LNCaP clone FGC (cell line): ENCODE data around the gene KDM4B.
"Not testable (repeated sequence)": the region's sequence is repeated elsewhere in the genome, so short reads cannot be mapped to it uniquely, and the experiment has no call there.

Experiments used
- DNase-seq: peaks from one replicate; pipeline ENCODE4 v3.0.0-alpha.2; 2011; ENCODE audit warnings: low read depth
- H3K4me3 ChIP-seq: 2 replicates; pipeline ENCODE4 v1.5.1; 2011; ENCODE audit warnings: mild to moderate bottlenecking, low read depth, low read length, control low read depth
- CTCF ChIP-seq: IDR thresholded peaks from 2 replicates; pipeline ENCODE4 v1.5.1; 2012; ENCODE audit warnings: mild to moderate bottlenecking; ENCODE audit not compliant: control insufficient read depth, insufficient read depth; ENCODE audit errors: extremely low read depth

The KDM4B gene

GRCh38 chr19:4969772-4970531 lies 1.0 kb downstream of the KDM4B start:
- no peak for DNase-seq
- peak overlapping the region; percentile 77 for H3K4me3 ChIP-seq
- TF ChIP-seq CTCF, result no peak

GRCh38 chr19:4970558-4971423 lies 1.9 kb downstream of the KDM4B start:
- no peak for DNase-seq
- H3K4me3 ChIP-seq, result peak overlapping the region; percentile 77
- TF ChIP-seq CTCF, result no peak

GRCh38 chr19:4971424-4971793 lies 2.5 kb downstream of the KDM4B start:
- TF ChIP-seq CTCF, result no peak
- H3K4me3 ChIP-seq, result peak overlapping the region; percentile 77
- DNase-seq, result no peak

- TF ChIP-seq CTCF, result no peak
- DNase-seq, result no peak
- peak overlapping the region; percentile 77 for H3K4me3 ChIP-seq
Observed at GRCh38 chr19:4971816-4972495, 3.0 kb downstream of the KDM4B start.

- DNase-seq, result no peak
- TF ChIP-seq CTCF, result no peak
- peak overlapping the region; percentile 77 for H3K4me3 ChIP-seq
Observed at GRCh38 chr19:4972509-4973230, 3.8 kb downstream of the KDM4B start.

- no peak overlapping the region for H3K4me3 ChIP-seq
- TF ChIP-seq CTCF, result no peak
- DNase-seq, result no peak
Observed at GRCh38 chr19:4974880-4975469, 6.1 kb downstream of the KDM4B start.

GRCh38 chr19:4975601-4976000 lies 6.7 kb downstream of the KDM4B start:
- H3K4me3 ChIP-seq, DNase-seq: not testable (repeated sequence)
